HepG2 (cell line): Measurements from ENCODE around the gene KDM4B. TPM values are rescaled to one million over a fixed set of nuclear protein-coding genes. Genes with fewer than 3 reads are reported as not detected.
A peak's percentile ranks its signal among the peaks of the same experiment; 100 is the strongest.

ENCODE experiments used
- ATAC-seq: fragments of 200-7000 bp; cut with Tn5 transposase; 3 replicates; pipeline ENCODE4 v1.9.1; 2020; ENCODE audit warnings: mild to moderate bottlenecking, moderate library complexity
- BruUV-seq: library from RNA; stranded (reverse); fragments of 400-500 nt; replicated peaks from 2 replicates; lab custom pipeline; 2021; lab: Mats Ljungman, UMichigan
- CTCF ChIA-PET: fragments of 300-600 bp; formaldehyde crosslinking; extraction: SDS; loops from one replicate; lab custom pipeline; 2021; ENCODE audit warnings: low total read pairs, inconsistent platforms, low intra/inter-chr PET ratio; lab: Yijun Ruan, JAX
- POLR2A ChIA-PET: fragments of 350-600 bp; sonication (Branson Sonifier 250); formaldehyde crosslinking; loops from one replicate; lab custom pipeline; 2020; ENCODE audit warnings: antibody characterized with exemption, inconsistent platforms; lab: Yijun Ruan, JAX
- DNase-seq: peaks from one replicate; pipeline ENCODE4 v3.0.0-alpha.2; 2015; ENCODE audit warnings: low spot score
- FAIRE-seq: peaks from 3 replicates; lab custom pipeline; 2011; peaks lifted over from hg19 to GRCh38; lab: Jason Lieb, UNC
- H2AFZ ChIP-seq: one replicate; pipeline ENCODE4 v1.6.1; 2011; ENCODE audit warnings: low read length, inconsistent platforms
- H3K27ac ChIP-seq: fragments of 300-600 bp; 3 replicates; pipeline ENCODE4 v1.8.0; 2011; ENCODE audit warnings: mixed run types, mild to moderate bottlenecking, mixed read lengths, low read length, inconsistent platforms; ENCODE audit not compliant: insufficient read depth; ENCODE audit errors: extremely low read length
- H3K27me3 ChIP-seq, 2 experiments: fragments of 200-600 bp in 1 of 2; 2 replicates in 1 of 2; 3 replicates in 1 of 2; pipeline versions ENCODE4 v1.6.0 to v1.8.0; 2011; ENCODE audit warnings: low read length in 2 of 2, mild to moderate bottlenecking in 2 of 2, moderate library complexity in 2 of 2, inconsistent platforms in 1 of 2; ENCODE audit not compliant: insufficient read depth in 2 of 2, control insufficient read depth in 1 of 2
- H3K36me3 ChIP-seq, 2 experiments: fragments of 200-600 bp in 1 of 2; replicated peaks in 1 of 2; 2 replicates in 1 of 2; 3 replicates in 1 of 2; pipeline versions ENCODE4 v1.5.1 to v1.8.0; 2011; ENCODE audit warnings: low read length in 2 of 2, inconsistent platforms in 1 of 2; ENCODE audit not compliant: insufficient read depth in 2 of 2, control insufficient read depth in 1 of 2
- H3K4me1 ChIP-seq: 2 replicates; pipeline ENCODE4 v1.5.1; 2012; ENCODE audit warnings: low read length, inconsistent platforms; ENCODE audit not compliant: insufficient read depth
- H3K4me2 ChIP-seq: 2 replicates; pipeline ENCODE4 v1.6.0; 2011; ENCODE audit warnings: low read depth, low read length, inconsistent platforms
- H3K4me3 ChIP-seq, 3 experiments: fragments of 200-600 bp in 1 of 3; sonication (generic), shearing (Covaris generic) in 1 of 3; replicated peaks in 1 of 3; 2 replicates each; pipeline ENCODE4 v1.5.1; 2011 to 2016; ENCODE audit warnings: low read length in 3 of 3, inconsistent platforms in 2 of 3, low read depth in 2 of 3, mild to moderate bottlenecking in 2 of 3, control low read depth in 1 of 3, mixed read lengths in 1 of 3; ENCODE audit not compliant: insufficient read depth in 1 of 3
- H3K79me2 ChIP-seq: one replicate; pipeline ENCODE4 v1.6.1; 2011; ENCODE audit warnings: low read length, inconsistent platforms; ENCODE audit not compliant: insufficient read depth
- H3K9ac ChIP-seq: 2 replicates; pipeline ENCODE4 v1.6.0; 2011; ENCODE audit warnings: mild to moderate bottlenecking, low read depth, low read length, inconsistent platforms; ENCODE audit not compliant: insufficient read depth
- H3K9me3 ChIP-seq: 2 replicates; pipeline ENCODE4 v1.5.1; 2012; ENCODE audit warnings: mild to moderate bottlenecking, low read length
- H4K20me1 ChIP-seq: 2 replicates; pipeline ENCODE4 v1.6.0; 2011; ENCODE audit warnings: inconsistent platforms, mild to moderate bottlenecking, low read length, moderate library complexity; ENCODE audit not compliant: insufficient read depth
- FOXC1 ChIP-seq: sonication (generic); formaldehyde crosslinking; IDR thresholded peaks from 2 replicates; pipeline ENCODE4 v1.8.0; 2022; ENCODE audit warnings: mild to moderate bottlenecking, missing genetic modification reagents, borderline replicate concordance
- HNF4G ChIP-seq, 2 experiments: sonication (generic) in 1 of 2; formaldehyde crosslinking in 1 of 2; IDR thresholded peaks; 2 replicates each; pipeline versions ENCODE4 v1.4.0 to v1.6.1; 2011 to 2020; ENCODE audit warnings: borderline replicate concordance in 2 of 2, low read depth in 2 of 2, mild to moderate bottlenecking in 2 of 2, low read length in 1 of 2, missing genetic modification reagents in 1 of 2, moderate library complexity in 1 of 2
- PBX3 ChIP-seq: sonication (generic); formaldehyde crosslinking; IDR thresholded peaks from 2 replicates; pipeline ENCODE4 v1.8.1; 2023; ENCODE audit warnings: missing genetic modification reagents, inconsistent platforms, borderline replicate concordance
- POLR2G ChIP-seq: fragments of 200-400 bp; formaldehyde crosslinking; IDR thresholded peaks from 2 replicates; pipeline ENCODE4 v1.6.1; 2018; ENCODE audit warnings: mild to moderate bottlenecking, low read depth, low read length, moderate library complexity
- PREB ChIP-seq: sonication (generic); formaldehyde crosslinking; IDR thresholded peaks from 2 replicates; pipeline ENCODE4 v1.4.0; 2020; ENCODE audit warnings: missing genetic modification reagents
- TFE3 ChIP-seq: IDR thresholded peaks from 2 replicates; pipeline ENCODE4 v1.6.1; 2016
- ZNF260 ChIP-seq: sonication (generic); formaldehyde crosslinking; IDR thresholded peaks from 2 replicates; pipeline ENCODE4 v1.4.0; 2020; ENCODE audit warnings: missing genetic modification reagents, low read depth, mild to moderate bottlenecking, borderline replicate concordance
- ZNF678 ChIP-seq: sonication (generic); formaldehyde crosslinking; IDR thresholded peaks from 2 replicates; pipeline ENCODE4 v1.4.0; 2020; ENCODE audit warnings: mild to moderate bottlenecking, missing genetic modification reagents
- ZNF878 ChIP-seq: sonication (generic); formaldehyde crosslinking; IDR thresholded peaks from 2 replicates; pipeline ENCODE4 v1.8.1; 2023; ENCODE audit warnings: mild to moderate bottlenecking, missing genetic modification reagents, moderate library complexity
- whole genome bisulfite sequencing: methylation state at CpG from one replicate; pipeline ENCODE4 v1.1.6; 2017; ENCODE audit warnings: low lambda C conversion rate; 5-methylcytosine and 5-hydroxymethylcytosine counted together
- in situ Hi-C: cut with HindIII; loops from 2 replicates; pipeline ENCODE4 v1.10.0; 2017; ENCODE audit warnings: low pct_unique_long_range_greater_than_20kb; ENCODE audit not compliant: extremely low pct_ligation_motif_present
- intact Hi-C: fragments of 100-400 bp; cut with micrococcal nuclease; formaldehyde crosslinking; loops from one replicate; pipeline ENCODE4 v1.10.0; 2022; ENCODE audit not compliant: unreplicated experiment
- polyA plus RNA-seq, 8 experiments: library from polyadenylated mRNA; depleted of rRNA in 3 of 8; stranded (reverse) in 7 of 8; unstranded in 1 of 8; fragments of >200 nt; fragmentation: Illumina TruSeq in 4 of 8; extraction: Trizol in 4 of 8; gene quantifications; 2 replicates each; pipeline versions ENCODE4 v1.2.1 to v1.2.3, GENCODE V29; 2011 to 2016; ENCODE audit warnings: low read depth in 4 of 8, missing spikeins in 1 of 8, mixed read lengths in 1 of 8; ENCODE audit not compliant: insufficient read depth in 1 of 8
- total RNA-seq, 5 experiments: library from RNA; depleted of rRNA; stranded (reverse); fragments of >200 nt; fragmentation: Illumina TruSeq; extraction: Trizol; gene quantifications; 2 replicates each; pipeline ENCODE4 v1.2.3, GENCODE V29; 2016; ENCODE audit warnings: low read depth in 1 of 5

KDM4B gene
- total and polyA plus RNA-seq, 2 of the 13 experiments (the other 11 are each of a cell fraction or from before 2014, with no cell fraction given): 4.9 to 14.6 TPM

GRCh38 chr19:5107432-5108122 lies 138.7 kb downstream of the KDM4B start:
- Histone ChIP-seq H3K4me1 (peaks cover 22% of the 10 kb centered on the region), H3K36me3 (peaks cover 3 to 27% of the 10 kb centered on the region in 2 experiments; a peak in 3 of 5 replicates), H3K9ac (no peak overlapping the region), H3K4me3 (no peak overlapping the region), H4K20me1 (peaks cover 4% of the 10 kb centered on the region; the same call in 1 of the 2 replicates), H3K9me3 (no peaks in the 10 kb centered on the region), H3K79me2 (no peaks in the 10 kb centered on the region), H3K27me3 (no peaks in the 10 kb centered on the region; a peak in 1 of 5 replicates), H3K4me2 (no peak overlapping the region), H2AFZ (no peak overlapping the region), H3K27ac (no peak overlapping the region)
- intact Hi-C loops (no loop called here), in situ Hi-C loops (no loop called here)
- FAIRE-seq (no peak), DNase-seq (no peak), ATAC-seq (no peak)
- WGBS: 96% methylated on average over 10 of the region's 21 CpGs
- TF ChIP-seq POLR2G: 0 out of 2 replicates have a peak, but pooled peaks have one; percentile 8
- no peak for TF ChIP-seq ZNF260 (CRISPR knock-in tag)
- BruUV-seq: no TSS peak
- ChIA-PET POLR2A (no interaction called here), CTCF (no interaction called here)

- peaks cover 22% of the 10 kb centered on the region for H3K4me1 ChIP-seq
- H3K27ac ChIP-seq: no peak overlapping the region
- H3K36me3 ChIP-seq: peaks cover 3 to 31% of the 10 kb centered on the region in 2 experiments; a peak in 3 of 5 replicates
- WGBS: 97% methylated on average over 9 of the region's 12 CpGs
- H3K4me2 ChIP-seq: no peak overlapping the region
- H3K9ac ChIP-seq: no peak overlapping the region
- ATAC-seq (no peak), FAIRE-seq (no peak), DNase-seq (no peak)
- peaks cover 4% of the 10 kb centered on the region; the same call in 1 of the 2 replicates for H4K20me1 ChIP-seq
- BruUV-seq: no TSS peak
- intact Hi-C loops (no loop called here), in situ Hi-C loops (no loop called here)
- H3K27me3 ChIP-seq: no peaks in the 10 kb centered on the region; a peak in 1 of 5 replicates
- no peak overlapping the region for H3K4me3 ChIP-seq
- H3K9me3 ChIP-seq: no peaks in the 10 kb centered on the region
- CTCF ChIA-PET: no interaction called here
- no peak overlapping the region for H2AFZ ChIP-seq
- H3K79me2 ChIP-seq: no peaks in the 10 kb centered on the region
- POLR2A ChIA-PET: no interaction called here
- no peak for TF ChIP-seq ZNF878 (CRISPR knock-in tag)
- no peak for TF ChIP-seq PBX3 (CRISPR knock-in tag)
- no peak for TF ChIP-seq ZNF678
- no peak for TF ChIP-seq FOXC1 (CRISPR knock-in tag)
- no peak for TF ChIP-seq TFE3 (CRISPR knock-in tag)
- TF ChIP-seq HNF4G (IDR thresholded peaks at IDR 0.05; ENCODE audit: borderline replicate concordance, low read depth, low read length): no peak
- TF ChIP-seq HNF4G (CRISPR knock-in tag; IDR thresholded peaks at IDR 0.05; ENCODE audit: borderline replicate concordance, low read depth): no peak
- TF ChIP-seq PREB: no peak
Observed at GRCh38 chr19:5108123-5108596, 139.2 kb downstream of the KDM4B start.
